Upper lobe of left lung (tissue), 4 donors: Measurements from ENCODE around the gene MAGEF1.

Experiments used
- POLR2AphosphoS5 ChIP-seq, 2 donors: sonication (generic); formaldehyde crosslinking; IDR thresholded peaks; one replicate each; pipeline ENCODE4 v1.5.1; 2017; ENCODE audit warnings: antibody characterized with exemption in 2 of 2
- TF ChIP-seq, protein P1 (sequence below), 6 experiments: fragments of 450-650 bp in 4 of 6; fragments of 200-600 bp in 2 of 6; sonication (generic) in 2 of 6; IDR thresholded peaks; one replicate each; pipeline ENCODE4 v1.5.1; 2016 to 2019; ENCODE audit warnings: antibody characterized with exemption in 6 of 6

DNA sequence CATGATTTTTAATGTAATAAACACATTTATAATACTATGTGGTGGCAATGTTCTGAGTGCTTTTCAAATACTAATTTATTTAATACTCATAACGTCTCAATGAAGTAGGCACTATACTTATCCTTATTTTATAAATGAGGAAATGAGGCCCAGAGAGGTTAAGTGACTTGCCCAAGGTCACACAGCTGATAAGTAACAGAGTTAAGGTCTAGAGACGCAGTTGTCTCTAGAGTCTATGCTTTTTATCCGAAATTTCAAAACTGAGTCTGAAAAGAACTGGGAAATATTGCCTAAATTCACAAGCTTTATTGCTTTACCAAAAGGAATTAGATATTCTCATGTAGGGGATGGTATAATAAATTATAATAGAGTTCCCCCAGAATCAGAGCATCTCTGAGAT is 31.4 kb upstream of the MAGEF1 start:
- no peak for TF ChIP-seq POLR2AphosphoS5 (IDR thresholded peaks at IDR 0.05)
- TF ChIP-seq, protein P1, sequence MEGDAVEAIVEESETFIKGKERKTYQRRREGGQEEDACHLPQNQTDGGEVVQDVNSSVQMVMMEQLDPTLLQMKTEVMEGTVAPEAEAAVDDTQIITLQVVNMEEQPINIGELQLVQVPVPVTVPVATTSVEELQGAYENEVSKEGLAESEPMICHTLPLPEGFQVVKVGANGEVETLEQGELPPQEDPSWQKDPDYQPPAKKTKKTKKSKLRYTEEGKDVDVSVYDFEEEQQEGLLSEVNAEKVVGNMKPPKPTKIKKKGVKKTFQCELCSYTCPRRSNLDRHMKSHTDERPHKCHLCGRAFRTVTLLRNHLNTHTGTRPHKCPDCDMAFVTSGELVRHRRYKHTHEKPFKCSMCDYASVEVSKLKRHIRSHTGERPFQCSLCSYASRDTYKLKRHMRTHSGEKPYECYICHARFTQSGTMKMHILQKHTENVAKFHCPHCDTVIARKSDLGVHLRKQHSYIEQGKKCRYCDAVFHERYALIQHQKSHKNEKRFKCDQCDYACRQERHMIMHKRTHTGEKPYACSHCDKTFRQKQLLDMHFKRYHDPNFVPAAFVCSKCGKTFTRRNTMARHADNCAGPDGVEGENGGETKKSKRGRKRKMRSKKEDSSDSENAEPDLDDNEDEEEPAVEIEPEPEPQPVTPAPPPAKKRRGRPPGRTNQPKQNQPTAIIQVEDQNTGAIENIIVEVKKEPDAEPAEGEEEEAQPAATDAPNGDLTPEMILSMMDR (IDR thresholded peaks at IDR 0.05) = no peak
